ENCODE measurements around the gene ALK. TPM values are rescaled to one million over a fixed set of nuclear protein-coding genes. Genes with fewer than 3 reads are reported as not detected.
"Not testable (repeated sequence)": the region's sequence is repeated elsewhere in the genome, so short reads cannot be mapped to it uniquely, and the experiment has no call there.

Gene ALK
- total RNA-seq, 1 experiment from 2014 or later, result 0.07 TPM

GRCh38 chr2:29259221-29259620, 662.2 kb downstream of the ALK start:
- H3K4me1 Mint-ChIP-seq (ENCODE audit: insufficient read depth, unreplicated experiment), result peaks cover 19% of the 10 kb centered on the region
- H3K36me3 Mint-ChIP-seq (ENCODE audit: insufficient read depth, unreplicated experiment), result peaks cover 6% of the 10 kb centered on the region
- intact Hi-C loops (cut with micrococcal nuclease), result no loop called here
- H3K27me3 Mint-ChIP-seq (ENCODE audit: insufficient read depth, unreplicated experiment), result no peaks in the 10 kb centered on the region
- ChIA-PET CTCF (interaction anchor here (0.5 to 1.7 kb wide), 2 partner anchors 50 to 125 kb away, joined by 3 to 4 read pairs; no protein-coding TSS in a partner anchor), POLR2A (interaction anchor here (0.6 to 0.7 kb wide), 2 partner anchors 127 to 180 kb away, joined by 3 read pairs; no protein-coding TSS in a partner anchor)
- H3K27ac Mint-ChIP-seq (ENCODE audit: low read depth, unreplicated experiment), result no peak overlapping the region
- H3K9me3 Mint-ChIP-seq (ENCODE audit: unreplicated experiment), result no peaks in the 10 kb centered on the region
- BruUV-seq (replicated peaks), result no TSS peak
- no peak overlapping the region for H3K4me3 Mint-ChIP-seq (ENCODE audit: unreplicated experiment)
- TF ChIP-seq CTCF (IDR thresholded peaks at IDR 0.05; ENCODE audit: unreplicated experiment), result no peak
- DNase-seq (ENCODE audit: unreplicated experiment), result no peak

GRCh38 chr2:29255004-29255403, 666.4 kb downstream of the ALK start:
- no peak for DNase-seq (ENCODE audit: unreplicated experiment)
- no peak overlapping the region for H3K4me3 Mint-ChIP-seq (ENCODE audit: unreplicated experiment)
- intact Hi-C loops (cut with micrococcal nuclease), result no loop called here
- H3K4me1 Mint-ChIP-seq (ENCODE audit: insufficient read depth, unreplicated experiment), result peaks cover 8% of the 10 kb centered on the region
- BruUV-seq (replicated peaks), result no TSS peak
- POLR2A ChIA-PET, result no interaction called here
- H3K27ac Mint-ChIP-seq (ENCODE audit: low read depth, unreplicated experiment), result no peak overlapping the region
- CTCF ChIA-PET, result no interaction called here
- H3K9me3 Mint-ChIP-seq (ENCODE audit: unreplicated experiment), result no peaks in the 10 kb centered on the region
- H3K36me3 Mint-ChIP-seq (ENCODE audit: insufficient read depth, unreplicated experiment), result no peaks in the 10 kb centered on the region
- TF ChIP-seq CTCF (IDR thresholded peaks at IDR 0.05; ENCODE audit: unreplicated experiment), result no peak
- H3K27me3 Mint-ChIP-seq (ENCODE audit: insufficient read depth, unreplicated experiment), result no peaks in the 10 kb centered on the region

GRCh38 chr2:29253495-29254275, 667.7 kb downstream of the ALK start:
- intact Hi-C loops (cut with micrococcal nuclease); H3K4me3 Mint-ChIP-seq (ENCODE audit: unreplicated experiment); H3K9me3 Mint-ChIP-seq (ENCODE audit: unreplicated experiment); CTCF ChIA-PET; DNase-seq (ENCODE audit: unreplicated experiment); H3K4me1 Mint-ChIP-seq (ENCODE audit: insufficient read depth, unreplicated experiment); H3K36me3 Mint-ChIP-seq (ENCODE audit: insufficient read depth, unreplicated experiment); POLR2A ChIA-PET; H3K27me3 Mint-ChIP-seq (ENCODE audit: insufficient read depth, unreplicated experiment); BruUV-seq (replicated peaks); H3K27ac Mint-ChIP-seq (ENCODE audit: low read depth, unreplicated experiment): not testable (repeated sequence)

- H3K4me1 Mint-ChIP-seq (ENCODE audit: insufficient read depth, unreplicated experiment), result no peaks in the 10 kb centered on the region
- no peak overlapping the region for H3K4me3 Mint-ChIP-seq (ENCODE audit: unreplicated experiment)
- BruUV-seq (replicated peaks), result no TSS peak
- H3K27me3 Mint-ChIP-seq (ENCODE audit: insufficient read depth, unreplicated experiment), result no peaks in the 10 kb centered on the region
- intact Hi-C loops (cut with micrococcal nuclease), result no loop called here
- ChIA-PET CTCF (interaction anchor here (0.7 kb wide), 1 partner anchor 89 kb away, joined by 3 read pairs; no protein-coding TSS in a partner anchor), POLR2A (no interaction called here)
- H3K36me3 Mint-ChIP-seq (ENCODE audit: insufficient read depth, unreplicated experiment), result no peaks in the 10 kb centered on the region
- no peaks in the 10 kb centered on the region for H3K9me3 Mint-ChIP-seq (ENCODE audit: unreplicated experiment)
- no peak overlapping the region for H3K27ac Mint-ChIP-seq (ENCODE audit: low read depth, unreplicated experiment)
- DNase-seq (ENCODE audit: unreplicated experiment), result no peak
- TF ChIP-seq CTCF (IDR thresholded peaks at IDR 0.05; ENCODE audit: unreplicated experiment), result no peak
These were observed 668.4 kb downstream of the ALK start for GRCh38 chr2:29253026-29253425.

Measured in MCF 10A (cell line).